Mucosa of stomach (tissue), 1 donor: ENCODE measurements around the gene LRRN4.

Source experiments
- H3K27me3 ChIP-seq: one replicate; pipeline ENCODE4 v1.7.0; 2013; ENCODE audit warnings: mild to moderate bottlenecking, low read length; ENCODE audit not compliant: control insufficient read depth, insufficient read depth
- H3K36me3 ChIP-seq: one replicate; pipeline ENCODE4 v1.7.0; 2013; ENCODE audit warnings: low read length; ENCODE audit not compliant: control insufficient read depth, insufficient read depth
- H3K4me1 ChIP-seq: one replicate; pipeline ENCODE4 v1.7.0; 2013; ENCODE audit warnings: mild to moderate bottlenecking, low read length; ENCODE audit not compliant: control insufficient read depth, insufficient read depth
- H3K4me3 ChIP-seq: one replicate; pipeline ENCODE4 v1.7.0; 2013; ENCODE audit warnings: low read length
- H3K9ac ChIP-seq: one replicate; pipeline ENCODE4 v1.7.0; 2013; ENCODE audit warnings: mild to moderate bottlenecking, low read length, moderate library complexity
- H3K9me3 ChIP-seq: one replicate; pipeline ENCODE4 v1.7.0; 2013; ENCODE audit warnings: mild to moderate bottlenecking, low read length, moderate library complexity; ENCODE audit not compliant: control insufficient read depth
- donor health status: Pancreatic carcinoma.

Gene LRRN4

GRCh38 chr20:6053776-6054688 is at the start of gene LRRN4:
TSS of gene LRRN4 (minus strand) at chr20:6054060. CDS start at chr20:6052799, 1,261 bp downstream.
- no peaks in the 10 kb centered on the region for H3K36me3 ChIP-seq
- no peak within 1 kb of the TSS for H3K9ac ChIP-seq
- peaks cover 36% of the 10 kb centered on the region for H3K27me3 ChIP-seq

GRCh38 chr20:6103301-6103700 is 49.4 kb upstream of the LRRN4 start:
- Histone ChIP-seq H3K4me3 (no peak overlapping the region), H3K9me3 (no peaks in the 10 kb centered on the region), H3K4me1 (no peaks in the 10 kb centered on the region), H3K9ac (no peak overlapping the region), H3K36me3 (peaks cover 5% of the 10 kb centered on the region), H3K27me3 (no peaks in the 10 kb centered on the region)

More at GRCh38 chr20:6053776-6054688, at the start of gene LRRN4:
- no peak within 1 kb of the TSS for H3K4me3 ChIP-seq
- no peaks in the 10 kb centered on the region for H3K9me3 ChIP-seq
- H3K4me1 ChIP-seq, result peaks cover 20% of the 10 kb centered on the region

GRCh38 chr20:6101346-6101745 is 47.5 kb upstream of the LRRN4 start:
- H3K9ac ChIP-seq, result no peak overlapping the region

GRCh38 chr20:6100246-6100645 is 46.4 kb upstream of the LRRN4 start:
- Histone ChIP-seq H3K9me3 (no peaks in the 10 kb centered on the region), H3K4me3 (no peak overlapping the region), H3K27me3 (no peaks in the 10 kb centered on the region), H3K36me3 (peaks cover 5% of the 10 kb centered on the region), H3K9ac (no peak overlapping the region), H3K4me1 (peaks cover 10% of the 10 kb centered on the region)

More at GRCh38 chr20:6101346-6101745, 47.5 kb upstream of the LRRN4 start:
- H3K27me3 ChIP-seq, result no peaks in the 10 kb centered on the region
- H3K4me1 ChIP-seq, result peaks cover under 1% of the 10 kb centered on the region
- no peak overlapping the region for H3K4me3 ChIP-seq
- H3K9me3 ChIP-seq, result no peaks in the 10 kb centered on the region
- H3K36me3 ChIP-seq, result peaks cover 5% of the 10 kb centered on the region

GRCh38 chr20:6099819-6100218 is 46.0 kb upstream of the LRRN4 start:
- H3K27me3 ChIP-seq, result no peaks in the 10 kb centered on the region
- H3K4me3 ChIP-seq, result no peak overlapping the region
- peaks cover 1% of the 10 kb centered on the region for H3K36me3 ChIP-seq
- H3K9ac ChIP-seq, result no peak overlapping the region
- H3K4me1 ChIP-seq, result peaks cover 10% of the 10 kb centered on the region
- H3K9me3 ChIP-seq, result no peaks in the 10 kb centered on the region

GRCh38 chr20:6095409-6095808 is 41.5 kb upstream of the LRRN4 start:
- Histone ChIP-seq H3K36me3 (no peaks in the 10 kb centered on the region), H3K4me1 (peaks cover 34% of the 10 kb centered on the region), H3K27me3 (no peaks in the 10 kb centered on the region), H3K4me3 (no peak overlapping the region), H3K9me3 (no peaks in the 10 kb centered on the region), H3K9ac (no peak overlapping the region)

- Histone ChIP-seq H3K36me3 (no peaks in the 10 kb centered on the region), H3K4me3 (no peak overlapping the region), H3K27me3 (no peaks in the 10 kb centered on the region), H3K9ac (no peak overlapping the region), H3K4me1 (peaks cover 34% of the 10 kb centered on the region), H3K9me3 (no peaks in the 10 kb centered on the region)
Observed at GRCh38 chr20:6094565-6094964, 40.7 kb upstream of the LRRN4 start.

- Histone ChIP-seq H3K36me3 (no peaks in the 10 kb centered on the region), H3K4me3 (no peak overlapping the region), H3K9me3 (no peaks in the 10 kb centered on the region), H3K27me3 (no peaks in the 10 kb centered on the region), H3K4me1 (peaks cover 34% of the 10 kb centered on the region), H3K9ac (no peak overlapping the region)
Observed at GRCh38 chr20:6094063-6094462, 40.2 kb upstream of the LRRN4 start.

GRCh38 chr20:6091661-6092060 is 37.8 kb upstream of the LRRN4 start:
- H3K4me3 ChIP-seq, result no peak overlapping the region

GRCh38 chr20:6086868-6087267 is 33.0 kb upstream of the LRRN4 start:
- Histone ChIP-seq H3K27me3 (no peaks in the 10 kb centered on the region), H3K36me3 (peaks cover 12% of the 10 kb centered on the region), H3K4me1 (no peaks in the 10 kb centered on the region), H3K9me3 (no peaks in the 10 kb centered on the region), H3K9ac (no peak overlapping the region), H3K4me3 (no peak overlapping the region)

More at GRCh38 chr20:6091661-6092060, 37.8 kb upstream of the LRRN4 start:
- H3K9me3 ChIP-seq, result no peaks in the 10 kb centered on the region
- H3K36me3 ChIP-seq, result peaks cover 5% of the 10 kb centered on the region
- no peak overlapping the region for H3K9ac ChIP-seq
- peaks cover 34% of the 10 kb centered on the region for H3K4me1 ChIP-seq
- H3K27me3 ChIP-seq, result no peaks in the 10 kb centered on the region

- H3K27me3 ChIP-seq, result no peaks in the 10 kb centered on the region
Observed at GRCh38 chr20:6083926-6084325, 30.1 kb upstream of the LRRN4 start.

GRCh38 chr20:6081236-6081635 is 27.4 kb upstream of the LRRN4 start:
- Histone ChIP-seq H3K4me3 (no peak overlapping the region), H3K36me3 (peaks cover 15% of the 10 kb centered on the region), H3K9ac (no peak overlapping the region), H3K4me1 (peaks cover 5% of the 10 kb centered on the region), H3K27me3 (no peaks in the 10 kb centered on the region), H3K9me3 (no peaks in the 10 kb centered on the region)

More at GRCh38 chr20:6083926-6084325, 30.1 kb upstream of the LRRN4 start:
- H3K9ac ChIP-seq, result no peak overlapping the region
- H3K4me1 ChIP-seq, result no peaks in the 10 kb centered on the region
- peaks cover 12% of the 10 kb centered on the region for H3K36me3 ChIP-seq
- no peaks in the 10 kb centered on the region for H3K9me3 ChIP-seq
- no peak overlapping the region for H3K4me3 ChIP-seq
